Omental fat pad (tissue), 4 donors: ENCODE results near the gene CCDC85C. TPM values are rescaled to one million over a fixed set of nuclear protein-coding genes. Genes with fewer than 3 reads are reported as not detected.

Source experiments
- ATAC-seq: fragments of 150-250 bp; one replicate; pipeline ENCODE4 v1.9.1; 2016; ENCODE audit warnings: mild to moderate bottlenecking, moderate library complexity; ENCODE audit not compliant: low FRiP score
- DNase-seq: peaks from one replicate; pipeline ENCODE4 v3.0.0-alpha.2; 2019; ENCODE audit warnings: low spot score
- CTCF ChIP-seq, 3 donors: fragments of 450-650 bp; IDR thresholded peaks; one replicate each; pipeline ENCODE4 v1.5.1; 2016 to 2017; ENCODE audit warnings: antibody characterized with exemption in 3 of 3, mild to moderate bottlenecking in 3 of 3, moderate library complexity in 2 of 3
- total RNA-seq, 4 donors: library from RNA; depleted of rRNA; stranded (reverse); fragments of >200 nt; gene quantifications; one replicate each; pipeline ENCODE4 v1.1.0, GENCODE V29; 2016

The CCDC85C gene
- total RNA-seq, 4 donors from 2014 or later = 3.3 to 17.7 (median 8.3) TPM

- no peak for DNase-seq
- TF ChIP-seq CTCF (IDR thresholded peaks at IDR 0.05) = no peak
- ATAC-seq = no peak
These were observed 92.4 kb downstream of the CCDC85C start for GRCh38 chr14:99511421-99512109.

GRCh38 chr14:99510556-99511139 is 93.4 kb downstream of the CCDC85C start:
- DNase-seq (no peak), ATAC-seq (no peak)
- no peak for TF ChIP-seq CTCF (IDR thresholded peaks at IDR 0.05)

- no peak for DNase-seq
- ATAC-seq = no peak
These were observed 94.0 kb downstream of the CCDC85C start for GRCh38 chr14:99509871-99510555.

GRCh38 chr14:99508896-99509629 is 94.9 kb downstream of the CCDC85C start:
- no peak for DNase-seq
- peak; percentile 3 for ATAC-seq
- TF ChIP-seq CTCF (IDR thresholded peaks at IDR 0.05) = no peak

More at GRCh38 chr14:99509871-99510555, 94.0 kb downstream of the CCDC85C start:
- no peak for TF ChIP-seq CTCF (IDR thresholded peaks at IDR 0.05)

GRCh38 chr14:99507860-99508640 is 96.0 kb downstream of the CCDC85C start:
- DNase-seq (no peak), ATAC-seq (no peak)
- no peak for TF ChIP-seq CTCF (IDR thresholded peaks at IDR 0.05)

- no peak for ATAC-seq
- DNase-seq = no peak
- no peak for TF ChIP-seq CTCF (IDR thresholded peaks at IDR 0.05)
These were observed 97.7 kb downstream of the CCDC85C start for GRCh38 chr14:99506276-99506675.
